Epithelial cell of prostate (primary cell): ENCODE measurements around the gene MEGF9.
"Not testable (repeated sequence)": the region's sequence is repeated elsewhere in the genome, so short reads cannot be mapped to it uniquely, and the experiment has no call there.

Source experiments
- DNase-seq: peaks from one replicate; pipeline ENCODE4 v3.0.0-alpha.2; 2011; ENCODE audit warnings: low read depth, low spot score
- H3K27ac ChIP-seq: fragments of 450-650 bp; 2 replicates; pipeline ENCODE4 v1.5.1; 2017; ENCODE audit warnings: mild to moderate bottlenecking

MEGF9 gene

GRCh38 chr9:120714088-120714845 is at the start of gene MEGF9:
MEGF9 (minus strand) TSS chr9:120714470; CDS start chr9:120714358, 112 bp downstream.
- H3K27ac ChIP-seq: peak within 1 kb of the TSS; percentile 67
- peak; percentile 85 for DNase-seq

GRCh38 chr9:120761006-120761405 is 46.7 kb upstream of the MEGF9 start:
- DNase-seq: no peak
- H3K27ac ChIP-seq: no peak overlapping the region

- no peak overlapping the region for H3K27ac ChIP-seq
- DNase-seq: no peak
These were observed 45.6 kb upstream of the MEGF9 start for GRCh38 chr9:120759755-120760400.

GRCh38 chr9:120758544-120758943 is 44.3 kb upstream of the MEGF9 start:
- no peak for DNase-seq
- no peak overlapping the region for H3K27ac ChIP-seq

- H3K27ac ChIP-seq: peak overlapping the region; percentile 3
- DNase-seq: no peak
These were observed 43.0 kb upstream of the MEGF9 start for GRCh38 chr9:120757026-120757913.

GRCh38 chr9:120756531-120756930 is 42.3 kb upstream of the MEGF9 start:
- H3K27ac ChIP-seq: no peak overlapping the region
- no peak for DNase-seq

- no peak for DNase-seq
- no peak overlapping the region for H3K27ac ChIP-seq
These were observed 41.7 kb upstream of the MEGF9 start for GRCh38 chr9:120755810-120756434.

GRCh38 chr9:120755044-120755443 is 40.8 kb upstream of the MEGF9 start:
- DNase-seq: no peak
- no peak overlapping the region for H3K27ac ChIP-seq

GRCh38 chr9:120750421-120750820 is 36.2 kb upstream of the MEGF9 start:
- no peak for DNase-seq

GRCh38 chr9:120746366-120746765 is 32.1 kb upstream of the MEGF9 start:
- not testable (repeated sequence) for DNase-seq, H3K27ac ChIP-seq

More at GRCh38 chr9:120750421-120750820, 36.2 kb upstream of the MEGF9 start:
- H3K27ac ChIP-seq: no peak overlapping the region

GRCh38 chr9:120745278-120745677 is 31.0 kb upstream of the MEGF9 start:
- no peak for DNase-seq

GRCh38 chr9:120742951-120743416 is 28.7 kb upstream of the MEGF9 start:
- DNase-seq: no peak
- no peak overlapping the region for H3K27ac ChIP-seq

More at GRCh38 chr9:120745278-120745677, 31.0 kb upstream of the MEGF9 start:
- no peak overlapping the region for H3K27ac ChIP-seq

- peak overlapping the region; percentile 42 for H3K27ac ChIP-seq
- DNase-seq: no peak
These were observed 27.4 kb upstream of the MEGF9 start for GRCh38 chr9:120741701-120742100.

- no peak for DNase-seq
- peak overlapping the region; percentile 42 for H3K27ac ChIP-seq
These were observed 26.9 kb upstream of the MEGF9 start for GRCh38 chr9:120741191-120741590.

- no peak for DNase-seq
- no peak overlapping the region for H3K27ac ChIP-seq
These were observed 25.9 kb upstream of the MEGF9 start for GRCh38 chr9:120740132-120740531.

- no peak for DNase-seq
- H3K27ac ChIP-seq: no peak overlapping the region
These were observed 23.3 kb upstream of the MEGF9 start for GRCh38 chr9:120737416-120738165.

GRCh38 chr9:120736881-120737280 is 22.6 kb upstream of the MEGF9 start:
- no peak overlapping the region for H3K27ac ChIP-seq
- no peak for DNase-seq

GRCh38 chr9:120735415-120736126 is 21.3 kb upstream of the MEGF9 start:
- peak overlapping the region; percentile 27 for H3K27ac ChIP-seq
- DNase-seq: no peak
